ENCODE measurements around the gene PGA4.

DNA sequence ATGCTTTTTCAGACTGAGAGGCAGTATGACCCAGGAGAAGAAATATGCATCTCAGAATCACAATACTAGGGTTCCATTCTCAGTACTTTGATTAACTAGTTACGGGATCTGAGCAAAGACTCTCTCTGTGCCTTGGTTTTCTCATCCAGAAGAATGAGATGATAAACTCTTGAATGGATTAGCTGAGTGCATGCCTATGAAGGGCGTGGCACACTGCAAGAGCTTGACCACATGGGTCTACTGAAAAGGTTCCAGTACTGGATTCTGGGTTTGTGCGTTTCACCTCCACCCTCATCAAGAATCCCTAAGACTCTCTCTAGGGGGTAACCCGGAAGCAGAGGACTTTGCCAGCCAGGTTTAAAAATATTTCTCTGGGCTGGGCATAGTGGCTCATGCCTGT is 44.5 kb downstream of the PGA4 start:
- TF ChIP-seq, protein P1, sequence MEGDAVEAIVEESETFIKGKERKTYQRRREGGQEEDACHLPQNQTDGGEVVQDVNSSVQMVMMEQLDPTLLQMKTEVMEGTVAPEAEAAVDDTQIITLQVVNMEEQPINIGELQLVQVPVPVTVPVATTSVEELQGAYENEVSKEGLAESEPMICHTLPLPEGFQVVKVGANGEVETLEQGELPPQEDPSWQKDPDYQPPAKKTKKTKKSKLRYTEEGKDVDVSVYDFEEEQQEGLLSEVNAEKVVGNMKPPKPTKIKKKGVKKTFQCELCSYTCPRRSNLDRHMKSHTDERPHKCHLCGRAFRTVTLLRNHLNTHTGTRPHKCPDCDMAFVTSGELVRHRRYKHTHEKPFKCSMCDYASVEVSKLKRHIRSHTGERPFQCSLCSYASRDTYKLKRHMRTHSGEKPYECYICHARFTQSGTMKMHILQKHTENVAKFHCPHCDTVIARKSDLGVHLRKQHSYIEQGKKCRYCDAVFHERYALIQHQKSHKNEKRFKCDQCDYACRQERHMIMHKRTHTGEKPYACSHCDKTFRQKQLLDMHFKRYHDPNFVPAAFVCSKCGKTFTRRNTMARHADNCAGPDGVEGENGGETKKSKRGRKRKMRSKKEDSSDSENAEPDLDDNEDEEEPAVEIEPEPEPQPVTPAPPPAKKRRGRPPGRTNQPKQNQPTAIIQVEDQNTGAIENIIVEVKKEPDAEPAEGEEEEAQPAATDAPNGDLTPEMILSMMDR (IDR thresholded peaks at IDR 0.05; ENCODE audit: extremely low read depth in 1 of 2, insufficient read depth in 1 of 2, low read depth in 1 of 2, low read length in 2 of 2): no peak
- no peak for TF ChIP-seq POLR2A (IDR thresholded peaks at IDR 0.05; ENCODE audit: low read depth, low read length)
- TF ChIP-seq JUN (IDR thresholded peaks at IDR 0.05; ENCODE audit: borderline replicate concordance, insufficient read depth, insufficient read length, low read depth): no peak
- TF ChIP-seq EZH2 (IDR thresholded peaks at IDR 0.05; ENCODE audit: borderline replicate concordance, low read depth, low read length, severe bottlenecking): no peak

Data from endothelial cell of umbilical vein (primary cell).